Cerebellar cortex (tissue), 1 donor: Measurements from ENCODE around the gene ARPC1B.
"Not testable (repeated sequence)": the region's sequence is repeated elsewhere in the genome, so short reads cannot be mapped to it uniquely, and the experiment has no call there.

ENCODE experiments used
- DNase-seq: peaks from one replicate; pipeline ENCODE4 v3.0.0-alpha.2; 2015; ENCODE audit warnings: low spot score

ARPC1B gene

DNA sequence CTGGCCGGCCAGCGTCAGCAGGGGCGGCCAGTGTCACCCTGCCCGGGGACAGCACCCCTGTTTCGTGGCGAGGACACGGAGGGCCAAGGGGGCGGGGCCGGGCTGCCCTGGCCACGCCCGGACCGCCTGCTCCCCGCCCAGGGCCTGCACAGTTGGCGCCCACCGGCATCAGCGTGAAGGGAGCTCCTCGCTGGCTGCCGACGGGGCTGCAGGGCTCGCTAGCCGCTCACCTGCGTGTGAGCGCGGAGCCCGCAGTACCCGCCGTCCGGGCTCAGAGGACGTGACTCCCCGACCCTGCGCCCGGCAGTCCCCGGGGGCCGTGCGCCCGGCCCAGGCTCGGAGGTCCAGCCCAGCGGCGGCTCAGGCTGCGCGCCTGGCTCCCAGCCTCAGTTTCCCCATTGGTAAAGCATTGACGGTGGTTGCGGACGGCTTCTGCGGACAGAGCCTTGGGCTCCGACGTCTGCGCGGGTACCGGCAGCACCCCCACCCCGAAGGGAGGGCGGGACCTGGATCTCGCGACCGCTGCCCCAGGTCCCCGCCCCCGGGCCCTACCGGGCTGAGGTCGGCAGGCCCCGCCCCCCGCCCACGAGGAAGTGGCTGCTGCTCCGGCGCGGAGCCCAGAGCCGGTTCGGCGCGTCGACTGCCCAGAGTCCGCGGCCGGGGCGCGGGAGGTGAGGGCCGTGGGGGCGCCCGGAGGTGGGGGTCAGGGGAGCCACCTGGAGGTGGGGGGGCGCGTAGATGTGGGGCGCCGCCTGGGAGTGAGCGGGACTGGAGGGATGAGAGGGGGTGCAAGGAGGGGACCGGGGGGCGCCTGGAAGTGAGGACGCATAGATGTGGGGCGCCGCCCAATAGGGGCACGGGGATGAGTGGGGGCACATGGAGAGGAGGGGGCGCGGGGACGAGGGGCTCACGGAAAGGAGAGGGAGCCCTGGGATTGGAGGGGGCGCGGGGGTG lies at the start of gene ARPC1B:
Gene ARPC1B (plus strand): TSS at position 620 of the 954 bp plus-strand sequence. CDS start 10,985 bp downstream, outside the sequence.
- peak; percentile 42 for DNase-seq

DNA sequence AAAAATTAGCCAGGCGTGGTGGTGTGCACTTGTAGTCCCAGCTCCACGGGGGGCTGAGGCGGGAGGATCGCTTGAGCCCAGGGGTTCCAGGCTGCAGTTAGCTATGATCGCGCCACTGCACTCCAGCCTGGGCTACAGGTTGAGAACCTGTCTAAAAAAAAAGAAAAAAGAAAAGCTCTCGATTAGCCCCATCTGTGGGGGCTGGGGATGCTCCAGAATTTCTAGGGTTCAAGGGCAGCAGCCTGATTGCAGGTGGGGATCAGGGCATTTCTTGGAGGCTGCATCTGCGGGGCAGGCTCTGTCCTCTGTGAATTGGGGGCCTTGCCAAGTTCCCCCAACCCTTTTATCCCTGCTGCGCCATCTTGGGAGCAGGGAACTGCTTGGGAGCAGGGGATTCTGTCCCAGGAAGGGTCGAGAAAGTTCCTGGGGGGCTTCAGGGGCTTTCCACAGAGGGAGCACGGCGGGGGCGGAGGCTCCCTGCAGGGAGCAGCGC lies 49.5 kb upstream of the ARPC1B start:
- DNase-seq = peak; percentile 5

DNA sequence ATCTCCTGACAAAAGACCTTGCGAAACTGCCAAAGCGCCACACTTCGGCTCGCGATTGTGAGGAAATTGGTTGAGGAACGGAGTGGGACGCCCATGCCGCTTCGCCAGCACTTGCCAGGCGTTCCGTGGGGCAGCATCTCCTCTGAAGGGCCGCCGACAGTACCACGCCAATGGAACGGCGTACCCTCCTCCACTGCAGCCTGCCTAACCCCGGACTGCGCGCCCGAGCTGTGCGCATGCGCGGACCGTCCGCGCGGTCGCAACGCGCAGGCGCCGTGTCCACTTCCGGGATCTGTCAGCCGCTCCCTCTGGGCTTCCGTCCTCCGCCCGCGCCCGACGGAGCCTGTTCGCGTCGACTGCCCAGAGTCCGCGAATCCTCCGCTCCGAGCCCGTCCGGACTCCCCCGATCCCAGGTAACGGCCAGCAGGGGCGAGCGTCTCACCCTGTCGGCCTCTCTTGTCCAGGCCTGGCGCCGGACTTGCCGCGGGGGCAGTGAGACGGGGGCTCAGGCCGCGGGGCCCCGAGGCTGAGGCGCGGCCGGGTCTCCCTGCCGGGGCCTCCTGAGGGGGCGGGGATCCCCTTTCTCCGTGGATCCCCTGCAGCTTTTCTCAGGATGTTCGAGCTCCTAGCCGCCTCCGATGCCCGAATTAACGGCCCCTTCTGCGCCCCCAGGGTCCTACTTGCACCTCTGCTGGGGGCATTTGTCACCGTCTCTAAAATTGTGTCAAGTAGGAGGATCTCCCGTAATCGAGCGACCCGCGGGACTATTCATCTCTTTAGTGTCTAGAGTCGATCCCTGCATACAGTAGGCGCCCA lies 48.7 kb upstream of the ARPC1B start, which contains the start of gene ARPC1A:
Gene ARPC1A (plus strand): TSS at position 307 of the 816 bp plus-strand sequence. CDS start 7,456 bp downstream, outside the sequence.
- peak; percentile 86 for DNase-seq

DNA sequence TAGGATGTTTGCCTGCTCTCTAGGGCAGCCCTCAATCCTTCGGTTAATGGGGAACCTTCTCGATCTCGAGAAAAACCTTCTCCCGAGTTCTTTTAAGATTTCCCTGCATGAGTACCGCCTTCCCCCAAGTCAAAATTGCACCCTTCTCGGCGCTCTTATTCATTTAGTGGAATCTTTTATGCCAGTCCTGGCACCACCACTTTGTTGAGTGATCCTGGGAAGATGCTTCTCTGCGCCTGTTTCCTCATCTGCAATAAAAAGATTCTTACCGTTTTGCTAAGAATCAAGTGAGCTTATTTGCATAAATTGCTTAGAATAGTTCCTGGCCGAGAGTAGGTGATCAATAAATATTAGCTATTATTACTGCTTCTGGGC lies 48.1 kb upstream of the ARPC1B start:
- DNase-seq = no peak

DNA sequence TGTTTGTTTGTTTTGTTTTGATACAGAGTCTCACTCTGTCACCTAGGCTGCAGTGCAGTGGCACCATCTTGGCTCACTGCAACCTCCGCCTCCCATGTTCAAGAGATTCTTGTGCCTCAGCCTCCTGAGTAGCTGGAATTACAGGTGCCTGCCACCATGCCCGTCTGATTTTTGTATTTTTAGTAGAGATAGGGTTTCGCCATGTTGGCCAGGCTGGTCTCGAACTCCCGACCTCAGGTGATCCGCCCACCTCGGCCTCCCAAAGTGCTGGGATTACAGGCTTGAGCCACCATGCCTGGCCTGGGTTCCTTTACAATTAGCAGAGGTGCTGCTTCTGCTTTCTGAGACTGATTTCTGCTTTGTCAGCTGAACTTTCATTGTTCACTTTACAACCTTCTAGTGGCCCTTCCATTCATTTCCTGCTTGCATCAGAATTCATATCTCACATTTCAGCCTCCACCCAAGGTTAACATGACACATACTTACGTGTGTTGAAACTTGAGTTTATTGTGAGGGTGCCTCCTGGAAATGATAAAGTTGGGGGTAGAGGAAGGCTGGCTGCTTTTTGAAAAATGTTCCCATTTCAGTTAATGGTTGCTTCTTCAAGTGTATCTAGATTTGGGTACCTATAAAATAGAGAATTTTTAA lies 44.1 kb upstream of the ARPC1B start:
- DNase-seq = not testable (repeated sequence)

DNA sequence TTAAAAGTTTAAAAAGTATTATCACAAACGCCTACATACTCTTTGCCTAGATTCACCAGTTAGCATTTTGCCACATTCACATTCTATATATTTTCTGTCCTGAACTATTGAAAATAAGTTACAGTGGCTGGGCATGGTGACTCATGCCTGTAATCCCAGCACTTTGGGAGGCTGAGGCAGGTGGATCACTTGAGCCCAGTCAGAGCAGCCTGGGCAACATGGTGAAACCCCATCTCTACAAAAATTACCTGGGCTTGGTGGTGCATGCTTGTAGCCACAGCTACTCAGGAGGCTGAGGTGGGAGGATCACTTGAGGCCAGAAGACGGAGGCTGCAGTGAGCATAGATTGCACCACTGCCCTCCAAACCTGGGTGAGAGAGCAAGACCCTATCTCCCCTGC lies 43.5 kb upstream of the ARPC1B start:
- DNase-seq = no peak

DNA sequence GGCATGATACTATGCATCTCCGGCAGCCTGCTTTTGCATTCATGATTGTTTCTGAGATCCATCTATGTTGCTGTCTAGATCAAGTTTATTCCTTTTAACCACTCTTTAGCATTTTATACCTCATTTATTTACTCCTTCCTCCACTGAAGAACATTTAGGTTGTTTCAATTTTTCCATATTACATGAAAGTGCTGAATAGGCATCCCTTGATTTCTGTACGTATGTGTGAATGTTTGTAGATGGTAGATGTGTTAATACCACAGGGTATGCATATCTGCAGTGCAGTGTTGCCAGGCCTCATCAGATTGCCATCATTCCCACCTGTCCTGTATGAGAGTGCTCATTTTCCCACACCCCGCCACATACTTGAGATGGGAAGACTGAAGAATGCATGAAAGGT lies 34.9 kb upstream of the ARPC1B start:
- no peak for DNase-seq

DNA sequence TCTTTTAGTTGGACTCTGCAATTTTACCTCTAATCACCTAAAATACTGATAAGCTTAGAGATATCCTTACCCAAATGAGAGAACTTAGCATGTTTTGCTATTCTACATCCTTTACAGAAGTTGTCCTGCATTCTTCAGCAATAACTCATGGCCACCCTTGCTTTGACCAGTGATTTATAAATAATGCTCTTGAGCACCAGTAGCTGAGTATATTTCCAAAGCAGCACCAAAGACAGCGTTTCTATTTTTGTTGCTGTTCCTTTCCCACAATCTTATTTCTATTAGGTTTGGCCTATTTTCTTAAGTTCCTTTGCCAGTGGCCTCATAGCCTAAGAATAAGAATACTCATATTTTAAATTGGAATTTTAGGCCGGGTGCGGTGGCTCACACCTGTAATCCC lies 33.9 kb upstream of the ARPC1B start:
- DNase-seq = no peak

DNA sequence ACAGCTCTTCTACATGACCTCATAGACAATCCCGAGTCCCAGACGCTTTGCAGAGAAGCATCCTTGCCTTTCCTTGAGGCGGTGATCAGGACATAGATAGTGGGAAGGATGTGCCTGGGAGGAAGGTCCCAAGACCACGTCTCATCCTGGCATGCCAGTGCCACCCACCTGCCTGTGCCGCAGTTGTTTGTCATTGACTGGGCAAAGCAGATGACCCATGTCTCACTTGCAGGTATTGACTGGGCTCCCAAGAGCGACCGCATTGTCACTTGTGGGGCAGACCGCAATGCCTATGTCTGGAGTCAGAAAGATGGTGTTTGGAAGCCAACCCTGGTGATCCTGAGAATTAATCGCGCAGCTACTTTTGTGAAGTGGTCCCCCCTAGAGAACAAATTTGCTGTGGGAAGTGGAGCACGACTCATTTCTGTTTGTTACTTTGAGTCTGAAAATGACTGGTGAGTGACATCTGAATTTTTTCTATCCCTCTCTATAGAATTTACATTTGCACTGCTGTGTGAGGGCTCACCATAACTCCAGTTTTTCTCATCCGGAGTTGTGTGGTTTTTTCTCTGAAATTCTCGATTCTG lies 30.4 kb upstream of the ARPC1B start:
- DNase-seq = no peak

DNA sequence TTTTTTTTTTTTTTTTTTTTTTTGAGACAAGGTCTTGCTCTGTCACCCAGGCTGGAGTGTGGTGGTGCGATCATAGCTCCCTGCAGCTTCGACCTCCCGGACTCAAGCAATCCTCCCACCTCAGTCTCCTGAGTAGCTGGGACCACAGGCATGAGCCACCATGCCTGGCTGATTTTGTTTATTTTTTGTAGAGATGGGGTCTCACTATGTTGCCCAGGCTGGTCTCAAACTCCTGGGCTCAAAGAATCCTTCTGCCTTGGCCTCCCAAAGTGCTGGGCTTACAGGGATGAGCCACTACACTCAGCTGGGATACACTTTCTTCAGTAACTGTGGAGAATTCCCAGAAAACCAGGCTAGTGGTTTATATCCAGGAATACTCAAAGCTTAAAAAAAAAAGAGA lies 23.9 kb upstream of the ARPC1B start:
- not testable (repeated sequence) for DNase-seq

DNA sequence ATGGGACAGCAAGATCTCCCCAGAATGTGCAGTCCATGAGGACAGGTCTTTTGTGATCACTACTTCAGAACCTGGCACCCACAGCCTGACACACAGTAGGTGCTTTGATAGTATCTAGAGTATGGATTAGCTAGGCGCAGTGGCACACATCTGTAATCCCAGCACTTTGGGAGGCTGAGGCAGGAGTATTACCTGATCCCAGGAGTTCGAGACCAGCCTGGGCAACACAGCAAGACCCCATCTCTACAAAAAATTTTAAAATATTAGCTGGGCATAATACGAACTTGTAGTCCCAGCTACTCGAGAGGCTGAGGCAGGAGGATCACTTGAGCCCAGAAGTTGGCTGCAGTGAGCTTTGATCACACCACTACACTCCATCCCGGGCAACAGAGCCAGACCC lies 22.3 kb upstream of the ARPC1B start:
- DNase-seq = no peak

DNA sequence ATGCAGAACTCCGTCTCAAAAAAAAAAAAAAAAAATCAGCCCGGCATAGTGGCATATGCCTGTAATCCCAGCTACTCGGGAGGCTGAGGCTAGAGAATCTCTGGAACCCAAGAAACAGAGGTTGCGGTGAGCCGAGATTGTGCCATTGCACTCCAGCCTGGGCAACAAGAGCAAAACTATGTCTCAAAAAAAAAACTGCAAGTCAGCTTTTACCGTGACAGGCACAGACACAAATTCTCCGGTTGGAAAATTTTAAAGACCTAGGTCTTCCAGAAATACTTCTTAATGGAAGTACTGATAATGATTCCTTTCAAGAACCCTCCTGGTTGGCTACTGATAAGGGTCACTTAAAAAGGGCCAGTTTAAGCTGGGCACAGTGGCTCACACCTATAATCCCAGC lies 19.4 kb upstream of the ARPC1B start:
- no peak for DNase-seq

DNA sequence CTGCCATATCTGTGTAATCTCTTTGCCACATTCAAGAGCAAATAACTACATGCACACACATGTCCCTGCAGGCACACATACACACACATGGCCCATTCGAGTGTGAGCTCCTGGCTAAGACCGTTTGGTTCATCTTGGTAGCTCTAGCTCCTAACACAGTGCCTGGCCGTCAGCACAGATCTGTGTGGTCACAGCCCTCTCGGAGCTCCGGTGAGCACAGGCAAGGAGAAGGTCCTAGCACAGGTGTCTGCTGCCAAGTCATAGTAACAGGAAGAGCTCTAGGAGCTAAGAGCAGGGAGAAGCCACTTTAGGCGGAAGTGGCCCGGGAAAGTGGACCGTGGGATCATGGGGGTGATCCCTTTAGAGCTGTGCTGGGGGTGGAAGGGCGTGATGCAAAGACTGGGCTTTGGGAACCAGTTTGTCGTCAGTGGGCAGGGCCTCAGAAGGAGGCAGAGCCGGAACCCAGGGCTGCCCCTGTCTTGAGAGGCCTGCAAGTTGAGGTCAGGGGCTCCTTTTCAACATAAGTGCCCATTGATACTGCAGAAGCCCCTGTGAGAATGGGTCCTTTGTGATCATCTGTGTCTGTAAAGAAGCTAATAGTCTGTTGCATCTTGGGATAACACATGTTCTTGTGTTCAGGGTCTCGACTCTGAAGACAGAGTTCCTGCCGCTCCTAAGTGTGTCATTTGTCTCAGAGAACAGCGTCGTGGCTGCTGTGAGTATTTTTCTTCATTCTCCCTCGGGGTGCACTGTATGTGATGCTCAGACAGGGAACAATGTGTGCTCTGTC lies 16.6 kb upstream of the ARPC1B start:
- no peak for DNase-seq

DNA sequence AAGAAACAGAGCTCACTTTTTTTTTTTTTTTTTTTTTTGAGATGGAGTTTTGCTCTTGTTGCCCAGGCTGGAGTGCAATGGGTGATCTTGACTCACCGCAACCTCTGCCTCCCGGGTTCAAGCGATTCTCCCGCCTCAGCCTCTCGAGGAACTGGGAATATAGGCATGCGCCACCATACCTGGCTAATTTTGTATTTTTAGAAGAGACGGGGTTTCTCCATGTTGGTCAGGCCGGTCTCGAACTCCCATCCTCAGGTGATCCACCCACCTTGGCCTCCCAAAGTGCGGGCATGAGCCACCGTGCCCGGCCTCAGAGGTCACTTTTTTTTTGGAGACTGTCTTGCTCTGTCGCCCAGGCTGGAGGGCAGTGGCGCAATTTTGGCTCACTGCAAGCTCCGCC lies 16.0 kb upstream of the ARPC1B start:
- not testable (repeated sequence) for DNase-seq

DNA sequence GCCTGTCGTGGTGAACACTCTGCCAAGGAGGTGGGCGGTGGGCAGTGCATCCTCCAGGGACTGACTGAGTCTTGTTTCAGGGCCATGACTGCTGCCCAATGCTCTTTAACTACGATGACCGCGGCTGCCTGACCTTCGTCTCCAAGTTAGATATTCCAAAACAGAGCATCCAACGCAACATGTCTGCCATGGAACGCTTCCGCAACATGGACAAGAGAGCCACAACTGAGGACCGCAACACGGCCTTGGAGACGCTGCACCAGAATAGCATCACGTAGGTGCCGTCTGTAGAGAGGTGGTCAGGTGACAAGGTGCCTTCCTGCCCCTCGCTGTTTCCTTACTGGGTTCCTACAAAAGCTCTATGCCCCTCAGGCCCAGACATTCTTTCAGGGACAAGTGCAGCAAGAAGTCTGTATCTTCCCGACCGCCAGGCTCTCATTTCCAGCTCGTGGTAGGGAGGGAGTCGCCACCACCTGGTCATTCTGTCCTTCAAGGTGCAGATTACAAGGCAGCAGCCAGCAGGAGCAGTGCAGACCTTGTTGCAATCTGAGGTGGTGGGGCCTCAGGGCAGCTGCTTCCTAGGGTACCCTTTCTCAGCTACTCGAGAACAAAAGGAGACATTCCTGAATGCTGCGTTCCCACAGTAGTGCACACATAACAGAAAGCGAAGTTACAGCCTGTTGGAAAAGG lies 14.9 kb upstream of the ARPC1B start:
- DNase-seq = no peak

DNA sequence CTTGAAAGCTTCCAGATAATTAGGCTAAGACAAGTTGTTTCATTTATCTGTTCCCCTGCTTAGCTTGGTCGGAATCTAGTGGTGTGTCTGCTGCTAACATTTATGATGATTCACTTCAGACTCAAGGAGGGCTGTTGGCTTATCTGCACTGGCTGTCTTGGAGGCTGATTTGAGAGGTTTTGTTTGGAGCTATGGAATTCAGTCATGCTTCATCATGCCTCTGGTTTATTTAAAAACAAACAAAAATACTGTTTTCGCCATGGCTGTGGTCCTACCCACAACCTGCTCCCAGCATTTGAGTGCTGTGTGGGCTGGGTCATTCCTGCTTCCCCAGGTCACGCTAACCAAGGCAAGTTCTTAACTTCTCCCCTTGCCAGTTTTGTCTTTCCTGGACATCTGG lies 11.7 kb upstream of the ARPC1B start:
- DNase-seq = no peak

DNA sequence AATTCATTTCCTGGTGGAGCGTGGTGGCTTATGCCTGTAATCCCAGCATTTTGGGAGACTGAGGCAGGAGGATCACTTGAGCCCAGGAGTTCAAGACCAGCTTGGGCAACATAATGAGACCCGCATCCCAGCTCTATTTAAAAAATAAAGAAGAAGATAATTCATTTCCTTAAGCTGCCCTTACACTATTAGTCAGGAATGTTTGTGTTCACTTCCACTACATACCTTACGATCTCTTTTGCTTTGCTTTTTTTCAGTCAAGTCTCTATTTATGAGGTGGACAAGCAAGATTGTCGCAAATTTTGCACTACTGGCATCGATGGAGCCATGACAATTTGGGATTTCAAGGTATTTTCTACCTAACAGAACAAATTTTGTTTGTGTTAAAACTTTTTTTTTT lies 11.2 kb upstream of the ARPC1B start:
- DNase-seq = no peak

DNA sequence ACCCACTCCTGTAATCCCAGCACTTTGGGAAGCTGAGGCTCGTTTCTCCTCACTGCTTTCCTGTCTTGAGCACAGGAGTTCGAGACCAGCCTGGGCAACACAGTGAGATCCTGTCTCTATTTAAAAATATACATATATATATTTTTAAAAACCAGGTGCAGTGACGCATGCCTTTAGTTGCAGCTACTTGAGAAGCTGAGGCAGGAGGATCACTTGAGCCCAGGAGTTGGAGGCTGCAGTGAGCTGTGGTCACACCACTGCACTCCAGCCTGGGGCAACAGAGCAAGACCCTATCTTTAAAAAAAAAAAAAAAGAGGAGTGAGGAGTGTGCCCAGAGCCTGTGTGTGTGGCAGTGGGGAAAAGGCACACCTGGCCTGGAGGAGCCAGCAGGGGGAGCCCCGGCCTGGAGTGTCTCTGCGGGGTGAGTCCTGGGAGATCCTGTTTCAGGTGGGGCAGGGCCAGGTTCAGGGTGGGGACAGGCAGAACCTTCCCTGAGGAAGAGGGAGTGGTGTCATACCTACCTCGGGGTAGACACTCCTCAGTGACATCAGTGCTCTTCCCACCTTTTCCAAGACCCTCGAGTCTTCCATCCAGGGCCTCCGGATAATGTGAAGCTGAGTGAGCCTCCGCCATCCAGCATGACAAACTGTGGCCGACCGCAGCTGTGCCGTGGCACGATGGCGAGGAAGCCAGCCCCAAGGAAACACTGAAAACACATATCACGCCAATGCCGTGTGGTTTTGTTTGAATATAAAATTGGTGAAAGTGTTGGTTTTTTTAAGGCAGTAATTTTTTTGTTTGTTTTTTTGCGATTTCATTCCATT lies 9.0 kb upstream of the ARPC1B start:
- DNase-seq = no peak

DNA sequence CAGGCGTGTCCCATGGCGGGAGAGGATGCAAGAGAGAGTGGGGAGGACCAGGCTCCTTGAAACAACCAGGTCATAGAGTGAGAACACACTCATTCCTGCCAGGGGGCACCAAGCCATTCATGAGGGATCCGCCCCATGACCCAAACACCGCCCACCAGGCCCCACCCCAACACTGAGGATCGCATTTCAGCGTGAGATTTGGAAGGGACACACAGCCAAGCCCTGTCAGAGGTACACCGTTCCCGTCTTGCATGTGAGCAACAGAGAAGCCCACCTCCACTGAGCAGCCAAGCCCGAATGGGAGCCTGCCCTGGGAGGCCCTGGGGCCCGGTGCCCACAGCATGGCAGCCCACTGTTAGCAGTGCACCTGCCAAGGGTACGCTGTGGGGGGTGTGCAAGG lies 7.9 kb upstream of the ARPC1B start:
- no peak for DNase-seq
